ENCODE results near the gene CCDC28B. TPM values are rescaled to one million over a fixed set of nuclear protein-coding genes. Genes with fewer than 3 reads are reported as not detected.

CCDC28B gene
- total and polyA plus RNA-seq, 2 experiments from 2014 or later: 68.7 to 99.7 TPM

DNA sequence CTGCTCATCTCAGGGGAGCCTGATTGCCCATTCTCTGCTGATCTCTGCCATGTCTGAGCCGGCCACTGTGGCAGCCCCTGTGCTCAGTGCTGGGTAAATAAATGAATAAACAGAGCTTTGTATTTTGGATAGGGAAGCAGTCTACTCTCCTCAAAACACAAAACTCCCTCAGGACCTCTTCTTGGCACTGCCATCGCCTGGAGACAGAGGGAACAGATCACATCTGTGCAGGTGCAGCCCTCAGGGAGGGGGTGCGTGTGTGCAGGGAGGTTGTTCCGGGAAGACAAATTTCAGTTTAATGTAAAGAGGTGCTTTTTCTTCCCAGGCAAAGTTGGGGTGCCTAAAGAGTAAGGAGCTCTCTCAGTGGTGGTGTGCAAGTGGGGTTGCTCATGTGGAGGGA is 38.9 kb downstream of the CCDC28B start:
- H3K36me3 ChIP-seq: no peaks in the 10 kb centered on the region
- DNase-seq (ENCODE audit: low read depth in 1 of 2, low spot score in 1 of 2): no peak
- H3K27ac ChIP-seq: peak overlapping the region; percentile 59
- H3K9me3 ChIP-seq (ENCODE audit: low read depth): no peaks in the 10 kb centered on the region
- H3K4me3 ChIP-seq: peak overlapping the region; percentile 42
- peaks cover 10% of the 10 kb centered on the region for H3K4me1 ChIP-seq (ENCODE audit: low read depth)
- H3K27me3 ChIP-seq: no peaks in the 10 kb centered on the region
- TF ChIP-seq, protein P1, sequence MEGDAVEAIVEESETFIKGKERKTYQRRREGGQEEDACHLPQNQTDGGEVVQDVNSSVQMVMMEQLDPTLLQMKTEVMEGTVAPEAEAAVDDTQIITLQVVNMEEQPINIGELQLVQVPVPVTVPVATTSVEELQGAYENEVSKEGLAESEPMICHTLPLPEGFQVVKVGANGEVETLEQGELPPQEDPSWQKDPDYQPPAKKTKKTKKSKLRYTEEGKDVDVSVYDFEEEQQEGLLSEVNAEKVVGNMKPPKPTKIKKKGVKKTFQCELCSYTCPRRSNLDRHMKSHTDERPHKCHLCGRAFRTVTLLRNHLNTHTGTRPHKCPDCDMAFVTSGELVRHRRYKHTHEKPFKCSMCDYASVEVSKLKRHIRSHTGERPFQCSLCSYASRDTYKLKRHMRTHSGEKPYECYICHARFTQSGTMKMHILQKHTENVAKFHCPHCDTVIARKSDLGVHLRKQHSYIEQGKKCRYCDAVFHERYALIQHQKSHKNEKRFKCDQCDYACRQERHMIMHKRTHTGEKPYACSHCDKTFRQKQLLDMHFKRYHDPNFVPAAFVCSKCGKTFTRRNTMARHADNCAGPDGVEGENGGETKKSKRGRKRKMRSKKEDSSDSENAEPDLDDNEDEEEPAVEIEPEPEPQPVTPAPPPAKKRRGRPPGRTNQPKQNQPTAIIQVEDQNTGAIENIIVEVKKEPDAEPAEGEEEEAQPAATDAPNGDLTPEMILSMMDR (IDR thresholded peaks at IDR 0.05; ENCODE audit: low read depth, low read length): no peak

DNA sequence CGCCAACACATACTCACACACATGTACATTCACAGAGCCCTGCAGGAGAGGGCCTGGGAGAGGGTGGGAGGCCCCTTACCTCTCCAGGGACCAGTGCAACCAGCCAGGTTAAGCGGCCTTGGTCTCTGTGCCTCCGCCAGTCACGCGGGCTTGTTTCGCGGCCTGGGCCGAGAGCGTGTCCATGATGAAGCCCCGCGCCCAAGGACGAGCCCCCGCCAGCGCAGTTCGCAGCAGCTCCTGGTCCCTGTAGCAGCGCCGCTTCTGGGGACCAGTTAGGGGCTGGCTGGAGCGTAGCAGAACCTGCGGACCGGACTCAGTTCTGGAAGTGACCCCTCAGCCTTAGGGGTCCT is 39.4 kb downstream of the CCDC28B start:
- TF ChIP-seq, protein P1 (IDR thresholded peaks at IDR 0.05; ENCODE audit: low read depth, low read length): no peak
- no peaks in the 10 kb centered on the region for H3K27me3 ChIP-seq
- H3K36me3 ChIP-seq: no peaks in the 10 kb centered on the region
- peaks cover 10% of the 10 kb centered on the region for H3K4me1 ChIP-seq (ENCODE audit: low read depth)
- DNase-seq (ENCODE audit: low read depth in 1 of 2, low spot score in 1 of 2): peak in 1 of 2 donors; percentile 49
- peak overlapping the region; percentile 42 for H3K4me3 ChIP-seq
- peak overlapping the region; percentile 59 for H3K27ac ChIP-seq
- no peaks in the 10 kb centered on the region for H3K9me3 ChIP-seq (ENCODE audit: low read depth)

DNA sequence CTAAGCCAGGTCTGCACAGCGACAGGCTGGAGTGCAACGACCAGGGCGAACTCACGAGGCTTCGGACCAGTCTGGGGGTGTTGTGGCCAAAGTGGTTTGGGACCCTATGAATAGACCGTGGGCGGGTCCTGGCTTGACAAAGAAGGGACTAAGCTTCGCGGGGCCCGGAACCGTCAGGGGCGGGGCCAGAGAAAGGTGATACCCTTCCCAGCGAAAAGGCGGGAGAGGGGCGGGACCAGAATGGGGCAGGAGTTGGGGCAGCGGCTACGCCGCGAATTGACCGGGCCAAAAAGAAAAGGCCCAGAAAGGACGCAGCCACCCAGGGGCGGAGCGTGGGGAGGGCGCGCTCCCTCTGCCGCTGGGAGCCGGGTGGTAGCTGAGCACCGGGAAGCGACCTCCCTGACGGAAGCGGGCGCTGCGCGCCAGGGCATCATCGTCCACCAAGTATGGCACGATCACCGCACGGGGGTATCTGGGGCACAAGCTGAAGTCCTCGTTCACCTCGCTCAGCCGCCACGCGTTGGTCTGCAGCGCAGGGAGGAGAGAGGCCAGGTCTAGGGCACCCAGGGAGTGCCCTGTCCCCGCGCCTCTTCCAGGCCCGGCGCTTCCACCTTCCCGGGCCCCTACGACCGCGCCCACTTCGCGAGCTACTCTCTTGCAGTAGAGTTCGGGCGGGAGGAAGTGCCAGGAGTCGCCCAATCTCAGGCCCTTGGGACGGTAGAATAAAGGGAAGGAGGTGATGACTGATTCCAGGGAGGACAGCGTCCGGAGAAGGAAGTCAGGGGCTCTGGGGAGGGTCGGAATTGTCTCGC is 40.0 kb downstream of the CCDC28B start:
- H3K27me3 ChIP-seq: no peaks in the 10 kb centered on the region
- H3K9me3 ChIP-seq (ENCODE audit: low read depth): no peaks in the 10 kb centered on the region
- peak; percentile 42 to 89 for DNase-seq (ENCODE audit: low read depth in 1 of 2, low spot score in 1 of 2)
- peaks cover 10% of the 10 kb centered on the region for H3K4me1 ChIP-seq (ENCODE audit: low read depth)
- H3K36me3 ChIP-seq: no peaks in the 10 kb centered on the region
- peak overlapping the region; percentile 42 for H3K4me3 ChIP-seq
- H3K27ac ChIP-seq: peak overlapping the region; percentile 59
- TF ChIP-seq, protein P1 (IDR thresholded peaks at IDR 0.05; ENCODE audit: low read depth, low read length): peak; percentile 27

DNA sequence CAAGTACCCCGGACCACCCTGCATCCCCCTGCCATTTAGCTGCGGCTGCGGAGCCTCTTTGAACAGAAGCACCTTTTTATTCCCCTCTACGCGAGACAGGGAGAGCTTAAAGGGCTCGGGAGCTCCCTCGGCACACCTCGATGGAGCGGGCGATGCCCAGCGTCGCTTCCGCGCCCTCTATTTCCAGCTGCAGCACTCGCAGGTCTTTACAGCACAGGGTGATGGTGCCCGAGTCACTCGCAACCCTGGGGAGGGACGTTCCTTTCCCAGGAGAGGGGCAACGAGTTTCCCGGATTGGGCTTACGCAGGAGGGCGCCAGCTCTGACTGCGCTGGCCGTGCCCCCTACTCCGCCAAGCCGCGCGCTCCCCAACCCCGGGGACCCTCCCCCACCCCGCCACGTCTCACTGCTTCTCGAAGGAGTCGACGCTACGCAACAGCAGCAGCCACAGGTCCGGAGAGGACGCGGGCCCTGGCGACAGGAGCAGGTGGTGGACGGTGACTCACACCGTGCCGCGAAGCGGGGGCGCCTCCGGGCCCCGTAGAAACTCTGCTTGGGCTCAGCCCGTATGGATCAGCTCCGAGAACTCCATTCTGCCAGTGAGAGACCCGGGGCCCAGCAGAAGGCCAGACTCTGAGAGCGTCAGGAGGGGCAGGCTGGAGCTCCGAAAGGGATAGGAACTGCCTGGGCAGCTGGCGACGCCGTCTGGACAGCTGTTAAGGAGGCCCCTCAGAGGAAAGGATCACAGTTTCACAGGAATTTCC is 40.8 kb downstream of the CCDC28B start:
- no peaks in the 10 kb centered on the region for H3K9me3 ChIP-seq (ENCODE audit: low read depth)
- peaks cover 10% of the 10 kb centered on the region for H3K4me1 ChIP-seq (ENCODE audit: low read depth)
- TF ChIP-seq, protein P1 (IDR thresholded peaks at IDR 0.05; ENCODE audit: low read depth, low read length): no peak
- no peaks in the 10 kb centered on the region for H3K27me3 ChIP-seq
- peak overlapping the region; percentile 26 for H3K27ac ChIP-seq
- no peaks in the 10 kb centered on the region for H3K36me3 ChIP-seq
- H3K4me3 ChIP-seq: peak overlapping the region; percentile 42
- peak; percentile 44 to 56 for DNase-seq (ENCODE audit: low read depth in 1 of 2, low spot score in 1 of 2)

DNA sequence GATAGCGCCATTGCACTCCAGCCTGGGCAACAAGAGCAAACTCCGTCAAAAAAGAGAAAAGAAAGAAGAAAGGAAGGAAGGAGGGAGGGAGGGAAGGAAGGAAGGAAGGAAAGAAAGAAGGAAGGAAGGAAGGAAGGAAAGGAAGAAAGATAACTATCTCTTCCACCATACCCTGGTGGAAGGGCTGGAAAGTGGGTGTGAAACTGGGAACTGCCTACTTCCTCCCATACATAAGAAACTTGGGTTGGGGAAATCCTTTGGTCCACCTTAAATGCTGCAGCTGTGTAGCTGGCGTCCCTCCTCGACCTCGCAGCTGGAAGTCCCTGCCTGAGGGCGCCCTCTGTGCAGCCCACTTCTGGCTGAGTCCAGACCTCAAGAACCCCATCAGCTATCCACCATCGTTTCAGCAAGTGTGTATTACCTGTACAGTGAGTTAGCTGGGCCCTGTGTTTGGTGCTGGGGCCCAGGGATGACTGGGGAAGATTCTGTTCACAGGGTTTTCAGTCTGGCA is 42.0 kb downstream of the CCDC28B start:
- no peak overlapping the region for H3K27ac ChIP-seq
- peaks cover 10% of the 10 kb centered on the region for H3K4me1 ChIP-seq (ENCODE audit: low read depth)
- H3K9me3 ChIP-seq (ENCODE audit: low read depth): no peaks in the 10 kb centered on the region
- no peaks in the 10 kb centered on the region for H3K36me3 ChIP-seq
- TF ChIP-seq, protein P1 (IDR thresholded peaks at IDR 0.05; ENCODE audit: low read depth, low read length): no peak
- H3K27me3 ChIP-seq: no peaks in the 10 kb centered on the region
- peak; percentile 36 to 38 for DNase-seq (ENCODE audit: low read depth in 1 of 2, low spot score in 1 of 2)
- no peak overlapping the region for H3K4me3 ChIP-seq
